GM19468 (cell line): Measurements from ENCODE around the gene TIGAR.

ENCODE experiments used
- ATAC-seq: cut with Tn5 transposase; IDR thresholded peaks from one replicate; pipeline ENCODE4 v1.9.1; 2021; ENCODE audit warnings: mild to moderate bottlenecking, moderate library complexity, moderate number of reproducible peaks; ENCODE audit not compliant: unreplicated experiment; ENCODE audit errors: extremely low read depth

TIGAR gene

GRCh38 chr12:4366090-4366489, 45.1 kb downstream of the TIGAR start:
- ATAC-seq: no peak

GRCh38 chr12:4369548-4369947, 48.5 kb downstream of the TIGAR start:
- ATAC-seq: no peak

- ATAC-seq: no peak
Measured at GRCh38 chr12:4370265-4370664, 49.3 kb downstream of the TIGAR start.

GRCh38 chr12:4372653-4373052, 51.6 kb downstream of the TIGAR start:
- no peak for ATAC-seq

GRCh38 chr12:4375449-4375848, 54.4 kb downstream of the TIGAR start:
- no peak for ATAC-seq

- no peak for ATAC-seq
Measured at GRCh38 chr12:4378772-4379171, 57.8 kb downstream of the TIGAR start.

GRCh38 chr12:4379405-4379804, 58.4 kb downstream of the TIGAR start, which contains the start of gene FGF23:
FGF23 (minus strand) TSS chr12:4379712; CDS start chr12:4379582, 130 bp downstream.
- no peak for ATAC-seq

GRCh38 chr12:4380332-4380731, 59.3 kb downstream of the TIGAR start:
- ATAC-seq: no peak

GRCh38 chr12:4383304-4383865, 62.4 kb downstream of the TIGAR start:
- ATAC-seq: no peak

- ATAC-seq: no peak
Measured at GRCh38 chr12:4386801-4387200, 65.8 kb downstream of the TIGAR start.

GRCh38 chr12:4387607-4388006, 66.6 kb downstream of the TIGAR start:
- no peak for ATAC-seq

GRCh38 chr12:4388032-4388431, 67.0 kb downstream of the TIGAR start:
- ATAC-seq: no peak

- ATAC-seq: no peak
Measured at GRCh38 chr12:4388662-4389061, 67.6 kb downstream of the TIGAR start.

GRCh38 chr12:4392223-4392742, 71.3 kb downstream of the TIGAR start:
- ATAC-seq: no peak

GRCh38 chr12:4393211-4393610, 72.2 kb downstream of the TIGAR start:
- ATAC-seq: no peak

- no peak for ATAC-seq
Measured at GRCh38 chr12:4395818-4396217, 74.8 kb downstream of the TIGAR start.

- ATAC-seq: no peak
Measured at GRCh38 chr12:4401117-4401516, 80.1 kb downstream of the TIGAR start.

GRCh38 chr12:4402996-4403395, 82.0 kb downstream of the TIGAR start:
- ATAC-seq: no peak
